Thoracic aorta (tissue), 2 donors: Measurements from ENCODE around the gene GASK1A. TPM values are rescaled to one million over a fixed set of nuclear protein-coding genes. Genes with fewer than 3 reads are reported as not detected.
"Not testable (repeated sequence)": the region's sequence is repeated elsewhere in the genome, so short reads cannot be mapped to it uniquely, and the experiment has no call there.

Experiments used
- ATAC-seq: fragments of 150-250 bp; one replicate; pipeline ENCODE4 v1.8.0; 2017; ENCODE audit warnings: low read depth; ENCODE audit not compliant: insufficient number of reproducible peaks, low FRiP score
- DNase-seq: peaks from one replicate; pipeline ENCODE4 v3.0.0-alpha.2; 2020; ENCODE audit warnings: low spot score
- H3K27ac ChIP-seq, 2 donors: fragments of 200-600 bp; sonication (generic); 1 replicate in 1 of 2; 2 replicates in 1 of 2; pipeline ENCODE4 v1.5.1; 2016; ENCODE audit warnings: mild to moderate bottlenecking in 2 of 2, moderate library complexity in 2 of 2
- H3K27me3 ChIP-seq: fragments of 200-600 bp; sonication (generic); replicated peaks from 2 replicates; pipeline ENCODE4 v1.6.0; 2016; ENCODE audit warnings: mild to moderate bottlenecking; ENCODE audit not compliant: insufficient read depth
- H3K36me3 ChIP-seq: fragments of 200-600 bp; sonication (generic); one replicate; pipeline ENCODE4 v1.5.1; 2016
- H3K4me1 ChIP-seq, 2 donors: fragments of 200-600 bp; sonication (generic); 1 replicate in 1 of 2; 2 replicates in 1 of 2; pipeline versions ENCODE4 v1.5.1 to v1.6.0; 2016; ENCODE audit warnings: low read depth in 2 of 2, mild to moderate bottlenecking in 1 of 2; ENCODE audit not compliant: control insufficient read depth in 1 of 2
- H3K4me3 ChIP-seq: fragments of 200-600 bp; sonication (generic); 2 replicates; pipeline ENCODE4 v1.5.1; 2016; ENCODE audit warnings: mild to moderate bottlenecking
- H3K9me3 ChIP-seq: fragments of 200-600 bp; sonication (generic); 2 replicates; pipeline ENCODE4 v1.5.1; 2016
- total RNA-seq, 2 donors: library from RNA; depleted of rRNA; stranded (reverse); fragments of >200 nt; gene quantifications; one replicate each; pipeline versions ENCODE4 v1.1.0 to v1.2.3, GENCODE V29; 2016
- TF ChIP-seq, protein P1 (sequence below): fragments of 200-600 bp; sonication (generic); IDR thresholded peaks from one replicate; pipeline ENCODE4 v1.5.1; 2019; ENCODE audit warnings: antibody characterized with exemption

GASK1A gene
- total RNA-seq, 2 donors from 2014 or later: 10.2 to 37.3 TPM

DNA sequence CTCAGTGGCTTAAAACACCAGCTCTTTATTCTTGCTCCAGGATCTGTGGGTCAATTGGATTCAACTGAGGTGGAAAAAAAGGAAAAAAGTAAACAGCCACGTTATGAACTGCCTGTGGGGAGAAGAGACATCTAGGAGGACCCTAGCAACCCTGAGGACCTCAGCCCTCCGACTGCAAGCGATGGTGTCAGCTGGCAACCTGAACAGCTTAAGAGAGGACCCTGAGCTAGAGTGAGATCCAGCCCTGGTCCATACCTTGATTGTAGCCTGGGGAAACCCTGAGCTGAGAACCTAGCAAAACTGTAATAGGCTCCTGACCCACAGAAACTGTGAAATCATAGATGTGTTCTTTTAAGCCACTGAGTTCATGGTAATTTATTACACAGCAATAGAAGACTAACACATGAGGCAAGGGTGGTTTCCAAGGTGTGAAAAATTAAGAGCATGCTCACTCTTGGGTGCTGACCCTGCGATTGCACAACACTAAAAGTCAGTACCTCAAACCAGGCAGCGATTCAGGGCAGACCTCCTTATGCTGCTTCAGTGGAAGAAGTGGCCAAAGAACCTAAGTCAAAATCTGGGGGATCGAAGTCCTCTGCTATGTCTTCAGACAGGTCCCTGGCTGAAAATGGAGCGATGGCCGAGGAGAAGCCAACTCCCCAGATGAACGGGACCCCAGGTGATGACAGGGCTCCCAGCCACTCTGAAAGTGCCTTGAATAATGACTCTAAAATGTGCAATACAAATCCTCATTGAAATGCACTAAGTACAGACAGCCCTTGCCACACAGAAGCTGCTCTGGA is 57.7 kb downstream of the GASK1A start:
- no peaks in the 10 kb centered on the region for H3K9me3 ChIP-seq
- ATAC-seq: no peak
- no peak overlapping the region for H3K4me3 ChIP-seq
- H3K4me1 ChIP-seq: no peaks in the 10 kb centered on the region
- TF ChIP-seq, protein P1, sequence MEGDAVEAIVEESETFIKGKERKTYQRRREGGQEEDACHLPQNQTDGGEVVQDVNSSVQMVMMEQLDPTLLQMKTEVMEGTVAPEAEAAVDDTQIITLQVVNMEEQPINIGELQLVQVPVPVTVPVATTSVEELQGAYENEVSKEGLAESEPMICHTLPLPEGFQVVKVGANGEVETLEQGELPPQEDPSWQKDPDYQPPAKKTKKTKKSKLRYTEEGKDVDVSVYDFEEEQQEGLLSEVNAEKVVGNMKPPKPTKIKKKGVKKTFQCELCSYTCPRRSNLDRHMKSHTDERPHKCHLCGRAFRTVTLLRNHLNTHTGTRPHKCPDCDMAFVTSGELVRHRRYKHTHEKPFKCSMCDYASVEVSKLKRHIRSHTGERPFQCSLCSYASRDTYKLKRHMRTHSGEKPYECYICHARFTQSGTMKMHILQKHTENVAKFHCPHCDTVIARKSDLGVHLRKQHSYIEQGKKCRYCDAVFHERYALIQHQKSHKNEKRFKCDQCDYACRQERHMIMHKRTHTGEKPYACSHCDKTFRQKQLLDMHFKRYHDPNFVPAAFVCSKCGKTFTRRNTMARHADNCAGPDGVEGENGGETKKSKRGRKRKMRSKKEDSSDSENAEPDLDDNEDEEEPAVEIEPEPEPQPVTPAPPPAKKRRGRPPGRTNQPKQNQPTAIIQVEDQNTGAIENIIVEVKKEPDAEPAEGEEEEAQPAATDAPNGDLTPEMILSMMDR: no peak
- no peaks in the 10 kb centered on the region for H3K27me3 ChIP-seq
- H3K27ac ChIP-seq: no peak overlapping the region
- H3K36me3 ChIP-seq: no peaks in the 10 kb centered on the region
- DNase-seq: no peak

DNA sequence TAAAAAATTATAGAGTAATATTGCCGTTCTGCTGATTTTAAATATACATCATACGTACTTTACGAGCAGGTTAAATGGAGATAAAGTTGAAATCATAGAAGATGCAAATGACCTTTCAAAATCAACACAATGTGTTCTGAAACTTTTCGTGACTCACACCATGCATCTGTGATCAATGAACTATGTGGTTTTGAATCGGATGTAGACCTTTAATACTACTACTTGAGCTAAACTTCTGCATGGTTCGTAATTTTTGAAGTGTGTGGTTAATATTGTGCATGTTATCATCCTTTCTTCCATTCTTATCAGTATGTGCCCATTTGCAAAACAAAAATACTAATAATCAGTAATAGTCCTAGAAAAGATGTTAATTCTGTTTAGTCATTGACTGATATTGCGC is 58.9 kb downstream of the GASK1A start:
- no peak overlapping the region for H3K4me3 ChIP-seq
- H3K9me3 ChIP-seq: no peaks in the 10 kb centered on the region
- ATAC-seq (no peak), DNase-seq (no peak)
- H3K4me1 ChIP-seq: peaks cover 0 to 2% of the 10 kb centered on the region in 2 donors
- H3K27ac ChIP-seq: no peak overlapping the region
- no peaks in the 10 kb centered on the region for H3K36me3 ChIP-seq
- no peaks in the 10 kb centered on the region for H3K27me3 ChIP-seq
- TF ChIP-seq, protein P1: no peak

DNA sequence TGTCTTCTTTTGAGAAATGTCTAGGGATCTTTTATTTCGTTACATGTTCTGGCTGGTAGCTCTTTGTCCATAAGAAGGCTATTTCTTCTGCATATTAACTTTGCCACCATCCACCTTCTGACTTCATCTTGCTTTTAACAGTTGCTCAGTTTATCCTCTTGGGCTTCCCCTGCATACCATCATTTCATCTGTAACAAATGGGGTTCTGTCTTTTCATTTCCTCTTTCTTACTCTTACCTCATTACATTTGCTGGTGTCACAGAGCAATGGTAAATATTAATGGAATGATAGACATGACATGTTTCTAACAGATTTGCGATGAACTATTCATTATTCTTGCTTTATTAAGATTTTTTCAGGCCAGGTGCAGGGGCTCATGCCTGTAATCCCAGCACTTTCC is 62.4 kb downstream of the GASK1A start:
- H3K4me3 ChIP-seq: no peak overlapping the region
- no peak for ATAC-seq
- no peak for DNase-seq
- peaks cover 16% of the 10 kb centered on the region for H3K9me3 ChIP-seq
- no peaks in the 10 kb centered on the region for H3K36me3 ChIP-seq
- peaks cover 0 to 7% of the 10 kb centered on the region in 2 donors for H3K4me1 ChIP-seq
- no peaks in the 10 kb centered on the region for H3K27me3 ChIP-seq
- no peak overlapping the region for H3K27ac ChIP-seq
- TF ChIP-seq, protein P1: no peak

DNA sequence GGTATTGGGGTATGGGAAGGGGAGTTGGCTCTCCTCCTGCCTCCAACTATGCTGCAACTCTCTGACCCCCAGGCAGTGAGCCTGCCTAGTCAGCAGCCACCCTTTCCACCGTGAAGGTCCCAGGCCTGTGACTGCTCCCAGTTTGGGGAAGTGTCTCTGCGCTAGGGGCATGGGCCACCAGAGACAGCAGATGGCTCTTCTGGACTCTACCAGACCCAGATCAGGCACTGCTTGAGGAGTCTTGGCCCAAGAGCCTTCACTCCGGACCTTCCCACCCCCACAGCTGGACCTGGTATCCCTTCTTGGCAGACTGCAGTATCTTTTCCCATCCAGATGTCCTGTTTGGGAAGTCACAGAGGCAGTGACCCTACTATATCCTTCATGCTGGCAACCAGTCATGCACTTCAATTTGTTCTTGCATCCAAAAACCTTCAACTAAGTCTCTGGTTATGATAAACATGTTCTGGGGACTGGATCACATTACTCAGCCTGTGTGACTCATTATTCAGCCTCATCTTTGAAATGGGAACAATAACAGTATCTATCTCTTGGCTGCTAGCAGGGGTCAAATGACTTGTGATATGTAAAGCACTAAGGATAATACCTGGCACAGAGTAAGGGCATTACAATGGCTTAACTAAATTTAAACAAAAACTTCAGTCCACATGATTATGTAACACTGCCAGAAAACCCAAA is 64.1 kb downstream of the GASK1A start:
- DNase-seq (no peak), ATAC-seq (no peak)
- peaks cover 16% of the 10 kb centered on the region for H3K9me3 ChIP-seq
- TF ChIP-seq, protein P1: no peak
- no peaks in the 10 kb centered on the region for H3K27me3 ChIP-seq
- H3K4me3 ChIP-seq: no peak overlapping the region
- H3K27ac ChIP-seq: no peak overlapping the region
- no peaks in the 10 kb centered on the region for H3K36me3 ChIP-seq
- H3K4me1 ChIP-seq: peaks cover 0 to 7% of the 10 kb centered on the region in 2 donors

DNA sequence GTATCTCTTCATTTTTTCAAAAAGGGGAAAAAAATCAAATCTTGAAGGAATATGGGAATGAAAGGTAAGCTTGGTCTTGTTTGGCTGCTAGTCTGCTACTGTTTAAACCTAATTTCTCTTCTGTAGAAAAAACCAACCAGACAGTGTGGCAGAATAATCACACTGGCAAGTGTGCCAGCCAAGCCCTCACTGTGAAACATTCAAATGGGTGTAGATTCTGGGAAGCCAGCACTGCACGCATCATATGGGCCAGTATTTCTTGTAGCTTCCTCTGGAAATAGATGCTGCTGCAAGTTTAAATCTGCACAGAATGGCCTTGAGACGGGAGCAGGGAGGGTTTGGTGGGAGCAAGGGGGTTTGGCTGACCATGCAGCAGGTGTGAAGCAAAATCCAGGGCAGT is 64.7 kb downstream of the GASK1A start:
- Histone ChIP-seq H3K36me3 (no peaks in the 10 kb centered on the region), H3K27ac (no peak overlapping the region), H3K27me3 (no peaks in the 10 kb centered on the region), H3K4me1 (peaks cover 0 to 7% of the 10 kb centered on the region in 2 donors), H3K9me3 (peaks cover 19% of the 10 kb centered on the region), H3K4me3 (no peak overlapping the region)
- TF ChIP-seq, protein P1: no peak
- no peak for DNase-seq
- ATAC-seq: no peak

DNA sequence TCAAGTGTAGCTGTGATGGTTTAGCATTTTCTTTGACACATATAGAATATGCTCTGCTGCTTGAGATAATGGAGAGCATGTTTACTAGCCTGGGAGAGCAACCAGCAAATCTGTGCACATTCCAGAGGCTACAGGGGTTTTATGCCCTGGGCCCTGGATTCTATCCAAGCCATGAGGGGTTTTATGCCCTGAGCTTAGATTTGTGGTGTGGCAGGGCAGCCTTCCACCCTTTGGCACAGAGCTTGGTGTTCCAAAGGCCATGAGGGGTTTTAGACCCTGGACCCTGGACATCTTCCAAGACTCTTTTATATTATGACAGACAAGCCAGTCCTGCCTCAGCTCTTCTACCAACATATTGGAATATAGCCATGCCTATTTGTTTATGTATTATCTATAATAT is 66.0 kb downstream of the GASK1A start:
- not testable (repeated sequence) for H3K36me3 ChIP-seq, H3K27ac ChIP-seq, ATAC-seq, H3K27me3 ChIP-seq, DNase-seq, H3K4me3 ChIP-seq, H3K4me1 ChIP-seq
- H3K9me3 ChIP-seq: peaks cover 28% of the 10 kb centered on the region
